ENCODE measurements around the gene MYBPC1. TPM values are rescaled to one million over a fixed set of nuclear protein-coding genes. Genes with fewer than 3 reads are reported as not detected.

Gene MYBPC1
- total and polyA plus RNA-seq, 8 donors: 0.08 to 13.6 (median 0.35) TPM; not detected in 2

- no peak for TF ChIP-seq CTCF (IDR thresholded peaks at IDR 0.05)
- no peak for DNase-seq
- no peaks in the 10 kb centered on the region for H3K4me1 ChIP-seq
- intact Hi-C loops (cut with DNase I): no loop called here
- ATAC-seq: no peak
- 87 to 91% methylated on average over 3 of the region's 3 CpGs for WGBS, 2 donors
- H3K27ac ChIP-seq: no peak overlapping the region
- FAIRE-seq: no peak
- no peaks in the 10 kb centered on the region for H3K36me3 ChIP-seq
- no peaks in the 10 kb centered on the region for H3K27me3 ChIP-seq
- H3K9me3 ChIP-seq: no peaks in the 10 kb centered on the region
- H3K4me3 ChIP-seq: no peak overlapping the region
These were observed 33.9 kb downstream of the MYBPC1 start for GRCh38 chr12:101628676-101629075.

- no peaks in the 10 kb centered on the region for H3K9me3 ChIP-seq
- no peak for DNase-seq
- ATAC-seq: peak in 1 of 4 donors; percentile 28
- no peaks in the 10 kb centered on the region for H3K27me3 ChIP-seq
- no peak for FAIRE-seq
- WGBS, 2 donors: 76 to 85% methylated on average over 2 of the region's 2 CpGs
- H3K4me3 ChIP-seq: no peak overlapping the region
- TF ChIP-seq CTCF (IDR thresholded peaks at IDR 0.05): no peak
- no peaks in the 10 kb centered on the region for H3K36me3 ChIP-seq
- H3K4me1 ChIP-seq: no peaks in the 10 kb centered on the region
- intact Hi-C loops (cut with DNase I): no loop called here
- no peak overlapping the region for H3K27ac ChIP-seq
These were observed 40.0 kb downstream of the MYBPC1 start for GRCh38 chr12:101634724-101635123.

GRCh38 chr12:101637936-101638335 lies 43.2 kb downstream of the MYBPC1 start:
- ATAC-seq (no peak), DNase-seq (no peak), FAIRE-seq (no peak)
- H3K9me3 ChIP-seq: no peaks in the 10 kb centered on the region
- intact Hi-C loops (cut with DNase I): no loop called here
- WGBS, 2 donors: 77 to 82% methylated on average over 3 of the region's 3 CpGs
- TF ChIP-seq CTCF (IDR thresholded peaks at IDR 0.05): no peak
- H3K27ac ChIP-seq: no peak overlapping the region
- peaks cover 0 to 6% (median 5%) of the 10 kb centered on the region in 3 donors for H3K4me1 ChIP-seq
- H3K27me3 ChIP-seq: no peaks in the 10 kb centered on the region
- H3K36me3 ChIP-seq: no peaks in the 10 kb centered on the region
- H3K4me3 ChIP-seq: no peak overlapping the region

GRCh38 chr12:101642115-101643067 lies 47.6 kb downstream of the MYBPC1 start:
- WGBS, 2 donors: 11 to 12% methylated on average over 36 of the region's 36 CpGs

More at GRCh38 chr12:101642115-101643067, 47.6 kb downstream of the MYBPC1 start:
- TF ChIP-seq CTCF (IDR thresholded peaks at IDR 0.05): no peak
- Histone ChIP-seq H3K27ac (no peak overlapping the region), H3K4me3 (peak overlapping the region in 3 of 4 donors; percentile 1 to 37 (median 27)), H3K36me3 (no peaks in the 10 kb centered on the region), H3K9me3 (no peaks in the 10 kb centered on the region), H3K4me1 (peaks cover 0 to 6% (median 5%) of the 10 kb centered on the region in 3 donors), H3K27me3 (no peaks in the 10 kb centered on the region)
- intact Hi-C loops (cut with DNase I): no loop called here
- no peak for FAIRE-seq
- peak; percentile 88 to 98 (median 93) for ATAC-seq
- peak; percentile 55 to 83 (median 67) for DNase-seq
